MG63 (cell line): ENCODE data around the gene ACP4. TPM values are rescaled to one million over a fixed set of nuclear protein-coding genes. Genes with fewer than 3 reads are reported as not detected.

Source experiments
- DNase-seq: peaks from one replicate; pipeline ENCODE4 v3.0.0-alpha.2; 2020
- H3K27me3 ChIP-seq: fragments of 250-450 bp; sonication (Bioruptor Pico); 2 replicates; pipeline ENCODE4 v1.5.1; 2020; ENCODE audit warnings: mild to moderate bottlenecking, moderate library complexity
- H3K36me3 ChIP-seq: fragments of 250-450 bp; sonication (Bioruptor Pico); 2 replicates; pipeline ENCODE4 v1.5.1; 2020; ENCODE audit warnings: mild to moderate bottlenecking, moderate library complexity
- H3K4me3 ChIP-seq: fragments of 250-450 bp; sonication (Bioruptor Pico); 2 replicates; pipeline ENCODE4 v1.5.1; 2020; ENCODE audit warnings: mild to moderate bottlenecking, moderate library complexity
- H3K9me3 ChIP-seq: fragments of 250-450 bp; sonication (Bioruptor Pico); 2 replicates; pipeline ENCODE4 v1.5.1; 2020; ENCODE audit warnings: mild to moderate bottlenecking, moderate library complexity
- total RNA-seq: library from RNA; depleted of rRNA; stranded (reverse); fragments of >200 nt; shearing (Covaris generic); gene quantifications from 2 replicates; pipeline ENCODE4 v1.2.3, GENCODE V29; 2014; ENCODE audit warnings: low replicate concordance; rRNA removed

The ACP4 gene
- total RNA-seq, 1 experiment from 2014 or later, result not detected

DNA sequence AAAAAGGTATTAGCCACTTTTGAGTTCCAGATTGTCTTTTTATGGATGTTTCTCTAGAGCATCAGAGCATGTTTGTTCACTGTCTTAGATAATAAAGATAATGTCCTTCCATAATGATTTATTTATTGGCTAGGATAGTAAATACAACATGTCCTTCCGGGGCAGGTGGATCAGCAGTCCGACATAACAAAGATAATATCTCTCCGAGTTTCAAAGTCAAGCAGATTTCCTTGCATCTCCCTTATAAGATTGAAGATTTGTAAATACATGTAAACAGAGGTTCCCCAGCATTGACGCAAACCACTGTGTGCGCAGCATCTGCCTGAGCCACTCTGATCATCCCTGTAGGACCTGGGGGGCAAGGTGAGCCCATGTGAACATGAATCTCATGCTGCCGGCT, 51.9 kb downstream of the ACP4 start:
- Histone ChIP-seq H3K9me3 (no peaks in the 10 kb centered on the region; the same call in 1 of the 2 replicates), H3K36me3 (no peaks in the 10 kb centered on the region), H3K27me3 (peaks cover 42% of the 10 kb centered on the region), H3K4me3 (no peak overlapping the region)
- DNase-seq, result no peak

DNA sequence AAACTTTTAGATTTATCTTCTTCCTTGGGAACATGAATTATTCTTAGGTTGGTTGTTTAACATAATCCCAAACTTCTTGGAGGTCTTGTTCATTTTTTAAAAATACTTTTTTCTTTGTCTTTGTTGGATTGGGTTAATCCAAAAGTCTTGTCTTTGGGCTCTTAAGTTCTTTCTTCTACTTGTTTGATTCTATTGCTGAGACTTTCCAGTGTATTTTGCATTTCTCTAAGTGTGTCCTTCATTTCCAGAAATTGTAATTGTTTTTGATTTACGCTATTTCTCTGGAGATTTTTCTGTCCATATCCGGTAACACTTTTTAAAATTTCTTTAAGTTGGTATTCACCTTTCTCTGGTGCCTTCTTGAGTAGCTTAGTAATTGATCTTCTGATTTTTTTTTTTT, 53.0 kb downstream of the ACP4 start:
- no peak for DNase-seq
- Histone ChIP-seq H3K9me3 (no peaks in the 10 kb centered on the region; the same call in 1 of the 2 replicates), H3K4me3 (no peak overlapping the region), H3K27me3 (peaks cover 41% of the 10 kb centered on the region), H3K36me3 (no peaks in the 10 kb centered on the region)

DNA sequence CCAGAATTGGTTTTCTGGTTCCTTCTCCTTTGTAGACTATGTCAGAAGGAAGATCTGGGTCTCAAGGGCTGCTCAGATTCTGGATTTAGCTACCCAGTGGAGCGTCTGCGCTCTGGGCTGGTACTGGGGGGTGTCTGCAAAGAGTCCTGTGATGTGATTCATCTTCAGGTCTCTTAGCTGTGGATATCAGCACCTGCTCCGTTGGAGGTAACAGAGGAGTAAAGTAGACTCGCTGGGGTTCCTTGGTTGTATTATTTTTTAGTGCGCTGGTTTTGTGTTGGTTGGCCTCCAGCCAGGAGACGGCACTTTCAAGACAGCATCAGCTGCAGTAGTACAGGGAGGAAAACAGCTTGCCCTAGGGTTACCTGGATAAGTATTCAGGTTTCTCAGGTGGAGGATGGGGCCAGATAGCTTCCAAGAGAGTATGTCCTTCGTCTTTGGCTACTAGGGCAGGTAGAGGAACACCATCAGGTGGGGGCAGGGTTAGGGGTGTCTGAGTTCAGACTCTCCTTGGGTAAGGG, 53.5 kb downstream of the ACP4 start:
- Histone ChIP-seq H3K36me3 (no peaks in the 10 kb centered on the region), H3K27me3 (peaks cover 47% of the 10 kb centered on the region), H3K4me3 (no peak overlapping the region), H3K9me3 (no peaks in the 10 kb centered on the region; the same call in 1 of the 2 replicates)
- no peak for DNase-seq

GRCh38 chr19:50844296-50844935, 54.2 kb downstream of the ACP4 start:
- DNase-seq, result no peak
- Histone ChIP-seq H3K4me3 (no peak overlapping the region), H3K9me3 (no peaks in the 10 kb centered on the region; the same call in 1 of the 2 replicates), H3K36me3 (no peaks in the 10 kb centered on the region), H3K27me3 (peaks cover 51% of the 10 kb centered on the region)

Other genes with a start within 250 kb of the ACP4 start
- 1.1 and 1.7 TPM in 2 replicates for gene LRRC4B, start 222.0 kb upstream of the ACP4 start, total RNA-seq
- not detected in 2 replicates for gene SYT3, start 150.5 kb upstream of the ACP4 start, total RNA-seq
- gene C19orf81, start 141.0 kb upstream of the ACP4 start, total RNA-seq, result 0.33 TPM in 1 of 2 replicates, not detected in the other
- gene SHANK1, start 70.6 kb upstream of the ACP4 start, total RNA-seq, result 3.1 and 3.6 TPM in 2 replicates
- gene CLEC11A, start 67.1 kb upstream of the ACP4 start, total RNA-seq, result 105 and 139 TPM in 2 replicates
- gene GPR32, start 20.0 kb upstream of the ACP4 start, total RNA-seq, result not detected in 2 replicates
- gene KLK1, start 33.4 kb downstream of the ACP4 start, total RNA-seq, result not detected in 2 replicates
- gene KLK15, start 43.2 kb downstream of the ACP4 start, total RNA-seq, result not detected in 2 replicates
- not detected in 2 replicates for gene KLK3, start 64.5 kb downstream of the ACP4 start, total RNA-seq
- gene KLK2, start 83.0 kb downstream of the ACP4 start, total RNA-seq, result not detected in 2 replicates
- gene KLK4, start 121.0 kb downstream of the ACP4 start, total RNA-seq, result not detected in 2 replicates
- 278 and 454 TPM in 2 replicates for gene KLK5, start 162.6 kb downstream of the ACP4 start, total RNA-seq
- gene KLK6, start 179.2 kb downstream of the ACP4 start, total RNA-seq, result 4.8 and 8.5 TPM in 2 replicates
- 17.9 and 31.4 TPM in 2 replicates for gene KLK7, start 193.5 kb downstream of the ACP4 start, total RNA-seq
- not detected in 2 replicates for gene KLK8, start 211.2 kb downstream of the ACP4 start, total RNA-seq
- 1.5 and 7.0 TPM in 2 replicates for gene KLK10, start 229.3 kb downstream of the ACP4 start, total RNA-seq
- gene KLK11, start 236.2 kb downstream of the ACP4 start, total RNA-seq, result not detected in 2 replicates
- not detected in 2 replicates for gene KLK12, start 244.6 kb downstream of the ACP4 start, total RNA-seq